Thyroid gland (tissue), 4 donors: Measurements from ENCODE around the gene ZNF175.

Experiments used
- POLR2A ChIP-seq, 2 donors: fragments of 450-650 bp; IDR thresholded peaks; one replicate each; pipeline ENCODE4 v1.6.1; 2017; ENCODE audit warnings: antibody characterized with exemption in 2 of 2, mild to moderate bottlenecking in 2 of 2, moderate library complexity in 1 of 2
- TF ChIP-seq, protein P1 (sequence below), 6 experiments: fragments of 200-600 bp in 3 of 6; fragments of 450-650 bp in 3 of 6; sonication (generic) in 3 of 6; IDR thresholded peaks; one replicate each; pipeline ENCODE4 v1.5.1; 2016 to 2019; ENCODE audit warnings: antibody characterized with exemption in 6 of 6, mild to moderate bottlenecking in 2 of 6, inconsistent platforms in 1 of 6, moderate library complexity in 1 of 6

- TF ChIP-seq, protein P1, sequence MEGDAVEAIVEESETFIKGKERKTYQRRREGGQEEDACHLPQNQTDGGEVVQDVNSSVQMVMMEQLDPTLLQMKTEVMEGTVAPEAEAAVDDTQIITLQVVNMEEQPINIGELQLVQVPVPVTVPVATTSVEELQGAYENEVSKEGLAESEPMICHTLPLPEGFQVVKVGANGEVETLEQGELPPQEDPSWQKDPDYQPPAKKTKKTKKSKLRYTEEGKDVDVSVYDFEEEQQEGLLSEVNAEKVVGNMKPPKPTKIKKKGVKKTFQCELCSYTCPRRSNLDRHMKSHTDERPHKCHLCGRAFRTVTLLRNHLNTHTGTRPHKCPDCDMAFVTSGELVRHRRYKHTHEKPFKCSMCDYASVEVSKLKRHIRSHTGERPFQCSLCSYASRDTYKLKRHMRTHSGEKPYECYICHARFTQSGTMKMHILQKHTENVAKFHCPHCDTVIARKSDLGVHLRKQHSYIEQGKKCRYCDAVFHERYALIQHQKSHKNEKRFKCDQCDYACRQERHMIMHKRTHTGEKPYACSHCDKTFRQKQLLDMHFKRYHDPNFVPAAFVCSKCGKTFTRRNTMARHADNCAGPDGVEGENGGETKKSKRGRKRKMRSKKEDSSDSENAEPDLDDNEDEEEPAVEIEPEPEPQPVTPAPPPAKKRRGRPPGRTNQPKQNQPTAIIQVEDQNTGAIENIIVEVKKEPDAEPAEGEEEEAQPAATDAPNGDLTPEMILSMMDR (IDR thresholded peaks at IDR 0.05) = no peak
- no peak for TF ChIP-seq POLR2A (IDR thresholded peaks at IDR 0.05)
These were observed 5.5 kb upstream of the ZNF175 start for GRCh38 chr19:51565583-51565982.
